Mesenchymal stem cell (in vitro differentiated cells and primary cell): Measurements from ENCODE around the gene KANK4.

Experiments
- DNase-seq: peaks from one replicate; pipeline ENCODE4 v3.0.0-alpha.2; 2013
- H2AFZ ChIP-seq: one replicate; pipeline ENCODE4 v1.6.1; 2013; ENCODE audit warnings: low read depth, mild to moderate bottlenecking, control low read depth, inconsistent platforms, low read length, moderate library complexity
- H2AK5ac ChIP-seq: 2 replicates; pipeline ENCODE4 v1.6.1; 2013; ENCODE audit warnings: low read length, moderate library complexity, mild to moderate bottlenecking, inconsistent platforms; ENCODE audit not compliant: severe bottlenecking
- H2BK120ac ChIP-seq: one replicate; pipeline ENCODE4 v1.6.1; 2013; ENCODE audit warnings: low read depth, mild to moderate bottlenecking, inconsistent platforms, low read length, moderate library complexity
- H2BK12ac ChIP-seq, 2 experiments: one replicate each; pipeline ENCODE4 v1.6.1; 2013; ENCODE audit warnings: inconsistent platforms in 2 of 2, low read length in 2 of 2, mild to moderate bottlenecking in 2 of 2, moderate library complexity in 2 of 2, control low read depth in 1 of 2
- H2BK15ac ChIP-seq: one replicate; pipeline ENCODE4 v1.6.1; 2013; ENCODE audit warnings: mild to moderate bottlenecking, low read depth, inconsistent platforms; ENCODE audit not compliant: poor library complexity, severe bottlenecking
- H2BK5ac ChIP-seq: 2 replicates; pipeline ENCODE4 v1.6.1; 2013; ENCODE audit warnings: low read depth, mild to moderate bottlenecking, low read length, control low read depth, inconsistent platforms; ENCODE audit not compliant: poor library complexity, severe bottlenecking
- H3K14ac ChIP-seq, 2 experiments: one replicate each; pipeline ENCODE4 v1.6.1; 2013; ENCODE audit warnings: inconsistent platforms in 2 of 2, low read length in 2 of 2, control low read depth in 1 of 2, mild to moderate bottlenecking in 1 of 2, moderate library complexity in 1 of 2
- H3K18ac ChIP-seq, 2 experiments: one replicate each; pipeline ENCODE4 v1.6.1; 2013; ENCODE audit warnings: inconsistent platforms in 2 of 2, low read length in 2 of 2, control low read depth in 1 of 2, low read depth in 1 of 2, mild to moderate bottlenecking in 1 of 2
- H3K23ac ChIP-seq, 2 experiments: one replicate each; pipeline ENCODE4 v1.6.1; 2013; ENCODE audit warnings: inconsistent platforms in 2 of 2, low read length in 2 of 2, mild to moderate bottlenecking in 2 of 2, moderate library complexity in 2 of 2, control low read depth in 1 of 2
- H3K27ac ChIP-seq: 2 replicates; pipeline ENCODE4 v1.5.1; 2013; ENCODE audit warnings: mild to moderate bottlenecking, moderate library complexity, low read length, control low read depth, inconsistent platforms; ENCODE audit not compliant: poor library complexity, severe bottlenecking
- H3K27me3 ChIP-seq, 2 experiments: 2 replicates each; pipeline versions ENCODE4 v1.6.1 to v1.7.0; 2013; ENCODE audit warnings: low read length in 2 of 2, mild to moderate bottlenecking in 2 of 2, moderate library complexity in 2 of 2, control low read depth in 1 of 2, inconsistent platforms in 1 of 2; ENCODE audit not compliant: control insufficient read depth in 1 of 2, insufficient read depth in 1 of 2
- H3K36me3 ChIP-seq, 2 experiments: 2 replicates each; pipeline versions ENCODE4 v1.6.1 to v1.7.0; 2013; ENCODE audit warnings: low read length in 2 of 2, control low read depth in 1 of 2, inconsistent platforms in 1 of 2, low read depth in 1 of 2, mild to moderate bottlenecking in 1 of 2; ENCODE audit not compliant: insufficient read depth in 2 of 2, control insufficient read depth in 1 of 2
- H3K4ac ChIP-seq, 2 experiments: one replicate each; pipeline ENCODE4 v1.6.1; 2013; ENCODE audit warnings: inconsistent platforms in 2 of 2, low read length in 2 of 2, mild to moderate bottlenecking in 2 of 2, moderate library complexity in 2 of 2, control low read depth in 1 of 2, low read depth in 1 of 2
- H3K4me1 ChIP-seq: 2 replicates; pipeline ENCODE4 v1.6.1; 2013; ENCODE audit warnings: low read depth, low read length, control low read depth; ENCODE audit not compliant: control insufficient read depth, insufficient read depth
- H3K4me2 ChIP-seq: 2 replicates; pipeline ENCODE4 v1.6.1; 2013; ENCODE audit warnings: low read length, mild to moderate bottlenecking, inconsistent platforms; ENCODE audit not compliant: poor library complexity, severe bottlenecking
- H3K4me3 ChIP-seq, 2 experiments: 2 replicates each; pipeline versions ENCODE4 v1.5.1 to v1.7.0; 2013; ENCODE audit warnings: low read length in 2 of 2, mild to moderate bottlenecking in 2 of 2, control low read depth in 1 of 2, low read depth in 1 of 2; ENCODE audit not compliant: insufficient read depth in 1 of 2
- H3K79me1 ChIP-seq: replicated peaks from 2 replicates; pipeline ENCODE4 v1.6.1; 2013; ENCODE audit warnings: mild to moderate bottlenecking, control low read depth, low read length, inconsistent platforms; ENCODE audit not compliant: poor library complexity, severe bottlenecking
- H3K9ac ChIP-seq: 2 replicates; pipeline ENCODE4 v1.7.0; 2013; ENCODE audit warnings: mild to moderate bottlenecking, low read length, moderate library complexity
- H3K9me3 ChIP-seq: 2 replicates; pipeline ENCODE4 v1.7.0; 2013; ENCODE audit warnings: mild to moderate bottlenecking, low read length; ENCODE audit not compliant: control insufficient read depth
- H4K8ac ChIP-seq: one replicate; pipeline ENCODE4 v1.6.1; 2013; ENCODE audit warnings: inconsistent platforms, mild to moderate bottlenecking, low read length, moderate library complexity
- H4K91ac ChIP-seq: one replicate; pipeline ENCODE4 v1.6.1; 2013; ENCODE audit warnings: mild to moderate bottlenecking, low read length, inconsistent platforms
- WGBS: methylation state at CpG from one replicate; pipeline ENCODE4 v1.1.7; 2013; ENCODE audit warnings: mixed read lengths; 5-methylcytosine and 5-hydroxymethylcytosine counted together

KANK4 gene

DNA sequence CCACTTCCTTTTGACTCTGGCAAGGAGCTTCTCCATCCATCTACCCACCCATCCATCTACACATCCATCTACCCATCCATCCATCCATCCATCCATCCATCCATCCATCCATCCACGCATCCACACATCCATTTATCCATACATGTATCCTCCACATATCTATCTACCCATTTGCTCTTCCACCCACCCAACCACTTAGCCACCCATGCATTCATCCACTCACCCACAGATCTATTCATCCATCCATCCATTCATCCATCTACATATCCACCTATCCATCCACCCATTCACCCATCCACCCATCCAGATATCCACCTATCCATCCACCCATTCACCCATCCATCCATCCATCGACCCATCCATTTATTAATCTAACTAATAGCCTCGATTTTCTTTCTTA lies 23.0 kb upstream of the KANK4 start:
- Histone ChIP-seq H2BK120ac (no peak overlapping the region), H3K23ac (no peak overlapping the region), H2BK15ac (no peak overlapping the region), H2AFZ (no peak overlapping the region), H3K9ac (no peak overlapping the region), H3K18ac (no peak overlapping the region), H3K27me3 (peaks cover 13 to 30% of the 10 kb centered on the region in 2 experiments), H2BK5ac (no peak overlapping the region), H3K4me1 (peaks cover under 1% of the 10 kb centered on the region), H3K79me1 (no peaks in the 10 kb centered on the region), H3K14ac (no peak overlapping the region), H3K4me2 (no peak overlapping the region), H3K9me3 (no peaks in the 10 kb centered on the region), H2BK12ac (no peak overlapping the region), H3K4ac (no peak overlapping the region), H4K8ac (no peak overlapping the region), H4K91ac (no peak overlapping the region), H3K36me3 (no peaks in the 10 kb centered on the region), H2AK5ac (no peak overlapping the region), H3K4me3 (no peak overlapping the region), H3K27ac (no peak overlapping the region)
- DNase-seq, result no peak
- WGBS, result 64% methylated on average over 1 of the region's 3 CpGs

DNA sequence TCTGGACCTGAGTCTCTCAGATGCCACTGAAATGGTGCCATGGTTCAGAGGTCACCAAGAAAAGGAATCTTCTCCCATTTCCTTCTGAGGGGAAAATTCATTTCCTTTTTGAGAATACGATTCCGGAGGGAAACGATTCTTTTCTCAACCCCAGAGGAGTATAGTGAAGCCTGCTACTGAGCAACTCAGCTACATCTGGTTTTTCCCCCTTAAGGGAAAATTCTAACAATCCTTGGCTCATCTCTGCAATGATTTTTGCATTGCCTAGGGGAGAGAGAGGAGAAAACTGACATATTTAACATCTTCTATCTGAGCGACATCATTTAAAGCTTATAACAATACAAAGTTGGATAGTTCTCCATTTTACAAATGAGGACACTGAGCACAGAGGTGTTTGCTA lies 22.4 kb upstream of the KANK4 start:
- H3K23ac ChIP-seq, result no peak overlapping the region
- H3K4me1 ChIP-seq, result no peaks in the 10 kb centered on the region
- no peaks in the 10 kb centered on the region for H3K79me1 ChIP-seq
- H2BK12ac ChIP-seq, result no peak overlapping the region
- H3K4me3 ChIP-seq, result no peak overlapping the region
- H3K36me3 ChIP-seq, result no peaks in the 10 kb centered on the region
- WGBS, result 90% methylated on average over 3 of the region's 4 CpGs
- no peak overlapping the region for H3K18ac ChIP-seq
- no peak overlapping the region for H4K8ac ChIP-seq
- no peak overlapping the region for H2BK5ac ChIP-seq
- no peak overlapping the region for H3K4ac ChIP-seq
- no peak overlapping the region for H2BK120ac ChIP-seq
- DNase-seq, result no peak
- H3K14ac ChIP-seq, result no peak overlapping the region
- no peak overlapping the region for H2BK15ac ChIP-seq
- no peak overlapping the region for H3K9ac ChIP-seq
- H3K4me2 ChIP-seq, result no peak overlapping the region
- H3K27ac ChIP-seq, result no peak overlapping the region
- no peak overlapping the region for H2AFZ ChIP-seq
- H4K91ac ChIP-seq, result no peak overlapping the region
- peaks cover 13 to 30% of the 10 kb centered on the region in 2 experiments for H3K27me3 ChIP-seq
- H2AK5ac ChIP-seq, result no peak overlapping the region
- H3K9me3 ChIP-seq, result no peaks in the 10 kb centered on the region

DNA sequence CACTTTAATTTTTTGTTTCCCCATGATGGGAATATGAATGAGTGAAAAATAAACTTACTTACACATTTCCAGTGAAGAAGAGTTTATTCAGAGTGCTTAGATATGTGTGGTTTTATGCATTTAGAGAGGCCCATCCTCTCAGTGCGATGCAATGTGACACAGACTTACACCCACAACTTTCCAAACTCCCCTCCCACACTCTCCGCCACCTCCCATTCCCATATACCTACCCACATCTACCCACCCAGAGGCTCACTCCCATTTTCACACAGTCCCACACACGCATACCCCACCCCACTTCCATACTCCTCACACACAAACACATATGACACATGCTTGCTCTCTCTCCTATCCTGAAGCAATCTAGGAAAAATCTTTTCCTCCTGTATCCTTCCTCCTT lies 21.9 kb upstream of the KANK4 start:
- no peak overlapping the region for H2AFZ ChIP-seq
- H2AK5ac ChIP-seq, result no peak overlapping the region
- H4K8ac ChIP-seq, result no peak overlapping the region
- H3K9ac ChIP-seq, result no peak overlapping the region
- H3K23ac ChIP-seq, result no peak overlapping the region
- H3K9me3 ChIP-seq, result no peaks in the 10 kb centered on the region
- H3K14ac ChIP-seq, result no peak overlapping the region
- no peak for DNase-seq
- no peak overlapping the region for H3K4me3 ChIP-seq
- no peak overlapping the region for H2BK5ac ChIP-seq
- no peaks in the 10 kb centered on the region for H3K79me1 ChIP-seq
- no peak overlapping the region for H3K4me2 ChIP-seq
- H2BK120ac ChIP-seq, result no peak overlapping the region
- H3K27me3 ChIP-seq, result peaks cover 13 to 30% of the 10 kb centered on the region in 2 experiments
- H3K18ac ChIP-seq, result no peak overlapping the region
- no peak overlapping the region for H3K4ac ChIP-seq
- H4K91ac ChIP-seq, result no peak overlapping the region
- H2BK12ac ChIP-seq, result no peak overlapping the region
- WGBS, result 77% methylated on average over 3 of the region's 3 CpGs
- no peaks in the 10 kb centered on the region for H3K4me1 ChIP-seq
- no peak overlapping the region for H2BK15ac ChIP-seq
- no peaks in the 10 kb centered on the region for H3K36me3 ChIP-seq
- no peak overlapping the region for H3K27ac ChIP-seq

- H3K4me2 ChIP-seq, result no peak overlapping the region
- H3K4ac ChIP-seq, result no peak overlapping the region
- no peaks in the 10 kb centered on the region for H3K36me3 ChIP-seq
- H2BK120ac ChIP-seq, result no peak overlapping the region
- no peak overlapping the region for H2BK12ac ChIP-seq
- H3K9ac ChIP-seq, result no peak overlapping the region
- no peak overlapping the region for H2BK5ac ChIP-seq
- H2AFZ ChIP-seq, result no peak overlapping the region
- H3K23ac ChIP-seq, result no peak overlapping the region
- no peak overlapping the region for H3K18ac ChIP-seq
- no peak overlapping the region for H3K4me3 ChIP-seq
- no peak overlapping the region for H2BK15ac ChIP-seq
- H4K91ac ChIP-seq, result no peak overlapping the region
- DNase-seq, result no peak
- WGBS, result 65% methylated on average over 19 of the region's 21 CpGs
- H3K27me3 ChIP-seq, result peaks cover 6 to 17% of the 10 kb centered on the region in 2 experiments
- peaks cover 3% of the 10 kb centered on the region for H3K4me1 ChIP-seq
- no peak overlapping the region for H3K14ac ChIP-seq
- H4K8ac ChIP-seq, result no peak overlapping the region
- no peaks in the 10 kb centered on the region for H3K79me1 ChIP-seq
- no peak overlapping the region for H3K27ac ChIP-seq
- no peak overlapping the region for H2AK5ac ChIP-seq
- H3K9me3 ChIP-seq, result no peaks in the 10 kb centered on the region
Measured at GRCh38 chr1:62337706-62338631, 18.7 kb upstream of the KANK4 start.
